ENCODE measurements around the gene ITGA2B. TPM values are rescaled to one million over a fixed set of nuclear protein-coding genes. Genes with fewer than 3 reads are reported as not detected.

ITGA2B gene
- total RNA-seq, 1 donor from 2014 or later = 2.6 TPM

DNA sequence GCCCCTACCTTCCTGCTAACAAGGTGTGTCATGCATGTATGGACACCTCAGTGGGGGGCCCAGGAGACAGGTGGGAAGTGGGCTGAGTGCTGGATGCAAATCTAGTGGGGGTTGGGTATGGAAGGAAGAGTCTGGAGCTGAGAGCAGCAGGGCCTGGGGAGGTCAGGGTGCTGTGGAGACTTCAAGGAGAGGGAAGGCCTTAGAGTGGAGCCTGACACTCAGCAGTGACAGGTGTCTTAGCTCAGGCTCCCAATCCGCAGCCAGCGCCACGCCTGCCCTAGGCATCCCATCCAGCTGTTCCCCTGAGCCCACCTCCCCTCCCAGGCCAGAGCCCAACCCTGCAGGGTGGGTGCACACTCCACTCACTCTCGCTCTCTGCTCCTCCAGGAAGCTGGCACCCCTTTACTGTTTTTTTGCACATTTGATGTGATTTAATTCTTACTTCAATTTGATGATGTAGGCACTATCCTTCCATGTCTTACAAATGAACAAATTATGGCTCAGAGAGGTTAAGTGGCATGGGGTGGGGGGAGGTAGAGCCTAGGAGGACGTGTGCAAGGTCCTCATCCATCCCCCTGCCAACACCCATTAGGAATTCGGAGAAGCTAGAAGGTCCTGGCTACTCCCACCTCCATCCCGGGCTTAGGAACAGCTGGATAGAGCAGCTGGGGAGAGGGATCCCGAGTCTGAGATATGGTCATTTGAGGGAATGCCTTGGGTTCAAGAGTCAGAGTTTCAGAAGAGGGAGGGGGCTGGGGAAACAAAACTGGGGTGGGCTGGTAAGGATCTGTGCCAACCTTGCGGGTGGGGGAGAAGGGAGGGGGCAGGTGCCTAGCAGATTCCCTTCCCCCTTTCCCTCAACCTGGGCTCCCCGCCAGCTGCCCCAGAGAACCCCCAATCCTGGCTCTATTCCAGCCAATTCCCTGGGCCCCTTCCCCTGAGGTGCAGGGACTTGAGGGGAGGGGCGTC, 27.9 kb downstream of the ITGA2B start:
- Histone ChIP-seq H3K4me1 (ENCODE audit: control insufficient read depth in 3 of 3, insufficient read depth in 3 of 3, low read length in 3 of 3) (peaks cover 0 to 5% (median 0%) of the 10 kb centered on the region in 3 donors), H3K27ac (ENCODE audit: low read depth, low read length) (no peak overlapping the region), H3K4me3 (ENCODE audit: low read length in 3 of 3) (no peak overlapping the region)

DNA sequence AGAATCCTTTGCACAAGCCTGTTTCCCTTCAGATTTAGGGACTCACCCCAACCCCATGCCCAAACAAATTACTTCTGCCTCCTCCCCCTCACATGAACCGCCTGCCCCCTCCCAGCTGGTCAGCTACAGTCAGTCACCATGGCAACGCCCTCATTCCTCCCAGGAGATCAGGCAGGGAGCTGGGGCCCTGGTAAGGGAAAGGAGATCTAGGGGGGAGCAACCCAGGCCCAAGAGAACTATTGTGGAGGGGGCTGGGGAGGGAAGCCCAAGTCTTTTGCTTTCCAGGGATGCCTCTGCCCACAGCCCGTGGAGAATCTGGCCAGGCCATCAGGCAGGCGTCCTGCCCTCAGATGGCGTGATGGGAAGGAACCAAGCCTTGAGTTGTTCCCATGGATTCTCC, 28.6 kb downstream of the ITGA2B start:
- Histone ChIP-seq H3K4me1 (ENCODE audit: control insufficient read depth in 3 of 3, insufficient read depth in 3 of 3, low read length in 3 of 3) (peaks cover 0 to 5% (median 0%) of the 10 kb centered on the region in 3 donors), H3K9ac (ENCODE audit: low read depth in 1 of 3, low read length in 3 of 3) (no peak overlapping the region), H3K27me3 (ENCODE audit: control insufficient read depth in 3 of 3, insufficient read depth in 3 of 3, low read length in 3 of 3) (peaks cover 0 to 20% (median 18%) of the 10 kb centered on the region in 3 donors), H3K9me3 (ENCODE audit: control insufficient read depth in 3 of 3, low read length in 3 of 3) (no peaks in the 10 kb centered on the region), H3K27ac (ENCODE audit: low read depth, low read length) (no peak overlapping the region), H3K36me3 (ENCODE audit: control insufficient read depth in 3 of 3, insufficient read depth in 3 of 3, low read length in 3 of 3) (no peaks in the 10 kb centered on the region), H3K4me3 (ENCODE audit: low read length in 3 of 3) (no peak overlapping the region)

More for the DNA sequence above, 27.9 kb downstream of the ITGA2B start:
- Histone ChIP-seq H3K36me3 (ENCODE audit: control insufficient read depth in 3 of 3, insufficient read depth in 3 of 3, low read length in 3 of 3) (no peaks in the 10 kb centered on the region), H3K9me3 (ENCODE audit: control insufficient read depth in 3 of 3, low read length in 3 of 3) (no peaks in the 10 kb centered on the region), H3K27me3 (ENCODE audit: control insufficient read depth in 3 of 3, insufficient read depth in 3 of 3, low read length in 3 of 3) (peaks cover 4 to 23% (median 18%) of the 10 kb centered on the region in 3 donors), H3K9ac (ENCODE audit: low read depth in 1 of 3, low read length in 3 of 3) (no peak overlapping the region)

DNA sequence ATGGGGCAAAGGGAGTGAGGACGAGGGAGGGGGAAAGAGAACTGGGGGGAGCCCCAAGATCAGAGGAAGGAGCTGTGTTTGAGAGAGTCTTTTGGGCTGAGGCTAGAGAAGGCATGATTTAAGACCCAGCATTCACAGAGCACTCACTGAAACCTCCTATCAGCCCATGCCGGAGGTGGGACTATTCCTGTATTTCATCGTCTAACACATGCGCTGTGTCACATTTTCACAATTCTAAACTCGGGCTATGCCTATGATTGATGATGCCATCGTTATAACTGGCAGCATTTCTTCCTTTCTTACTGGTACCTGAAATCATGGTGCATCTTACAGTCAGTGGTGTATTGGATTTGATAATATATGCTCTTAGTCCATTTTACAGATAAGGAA, 29.3 kb downstream of the ITGA2B start:
- Histone ChIP-seq H3K27ac (ENCODE audit: low read depth, low read length) (no peak overlapping the region), H3K4me1 (ENCODE audit: control insufficient read depth in 3 of 3, insufficient read depth in 3 of 3, low read length in 3 of 3) (peaks cover 0 to 5% (median 0%) of the 10 kb centered on the region in 3 donors), H3K4me3 (ENCODE audit: low read length in 3 of 3) (no peak overlapping the region), H3K9me3 (ENCODE audit: control insufficient read depth in 3 of 3, low read length in 3 of 3) (no peaks in the 10 kb centered on the region), H3K36me3 (ENCODE audit: control insufficient read depth in 3 of 3, insufficient read depth in 3 of 3, low read length in 3 of 3) (no peaks in the 10 kb centered on the region), H3K27me3 (ENCODE audit: control insufficient read depth in 3 of 3, insufficient read depth in 3 of 3, low read length in 3 of 3) (peaks cover 0 to 21% (median 18%) of the 10 kb centered on the region in 3 donors), H3K9ac (ENCODE audit: low read depth in 1 of 3, low read length in 3 of 3) (no peak overlapping the region)

DNA sequence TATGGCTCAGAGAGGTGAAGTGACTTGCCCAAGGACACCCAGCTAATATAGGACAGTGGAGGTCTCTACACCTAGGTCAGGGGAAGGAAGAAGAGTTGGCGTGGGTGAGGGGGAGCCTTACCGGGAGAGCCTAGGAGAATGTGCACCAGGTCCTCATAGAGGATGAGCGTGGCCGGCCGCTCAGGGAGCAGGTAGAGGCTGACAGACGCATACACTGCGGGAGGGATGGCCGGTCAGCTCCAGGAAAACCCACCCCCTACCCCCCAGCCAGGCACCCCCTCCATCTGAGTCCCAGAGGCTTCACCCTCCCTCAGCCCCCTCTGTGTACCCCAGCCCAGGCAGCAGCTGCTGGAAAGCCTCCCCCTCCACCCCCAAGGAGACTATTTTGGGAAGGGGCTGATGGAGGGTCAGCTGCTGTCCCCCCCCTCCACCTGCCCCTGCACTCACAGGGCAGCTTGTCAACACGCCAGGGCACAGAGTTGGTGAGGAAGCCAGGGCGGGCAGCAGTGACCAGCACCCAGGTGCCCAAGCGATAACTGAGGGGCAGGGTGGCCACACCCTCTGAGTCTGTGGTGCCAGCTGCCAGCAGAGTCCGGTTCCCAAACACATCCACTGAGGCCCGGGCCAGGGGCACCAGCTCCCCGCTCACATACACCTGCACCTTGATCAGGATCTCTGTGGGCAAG, 29.8 kb downstream of the ITGA2B start:
- Histone ChIP-seq H3K4me1 (ENCODE audit: control insufficient read depth in 3 of 3, insufficient read depth in 3 of 3, low read length in 3 of 3) (peaks cover 0 to 5% (median 0%) of the 10 kb centered on the region in 3 donors), H3K9me3 (ENCODE audit: control insufficient read depth in 3 of 3, low read length in 3 of 3) (no peaks in the 10 kb centered on the region), H3K27ac (ENCODE audit: low read depth, low read length) (no peak overlapping the region), H3K27me3 (ENCODE audit: control insufficient read depth in 3 of 3, insufficient read depth in 3 of 3, low read length in 3 of 3) (peaks cover 0 to 20% (median 18%) of the 10 kb centered on the region in 3 donors), H3K36me3 (ENCODE audit: control insufficient read depth in 3 of 3, insufficient read depth in 3 of 3, low read length in 3 of 3) (no peaks in the 10 kb centered on the region), H3K4me3 (ENCODE audit: low read length in 3 of 3) (no peak overlapping the region), H3K9ac (ENCODE audit: low read depth in 1 of 3, low read length in 3 of 3) (no peak overlapping the region)

DNA sequence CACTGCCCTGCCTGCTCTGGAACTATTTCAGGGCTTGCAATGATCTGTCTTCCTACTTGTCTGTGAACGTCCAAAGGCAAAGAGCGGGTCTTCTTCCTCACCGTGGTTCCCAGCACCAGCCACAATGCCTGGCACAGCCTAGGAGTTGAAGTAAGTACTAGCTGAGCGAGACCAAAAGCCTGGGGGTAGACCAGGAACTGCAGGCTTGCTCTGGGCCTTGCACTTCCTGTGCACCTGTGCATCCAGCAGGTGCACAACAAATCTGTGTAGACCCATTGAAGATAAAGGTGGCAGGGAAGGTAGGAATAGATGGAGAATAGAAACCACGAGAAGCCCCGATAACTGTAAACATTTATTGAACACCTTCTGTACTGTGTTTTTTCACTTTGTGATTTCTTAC, 30.4 kb downstream of the ITGA2B start:
- H3K27ac ChIP-seq (ENCODE audit: low read depth, low read length) = no peak overlapping the region

DNA sequence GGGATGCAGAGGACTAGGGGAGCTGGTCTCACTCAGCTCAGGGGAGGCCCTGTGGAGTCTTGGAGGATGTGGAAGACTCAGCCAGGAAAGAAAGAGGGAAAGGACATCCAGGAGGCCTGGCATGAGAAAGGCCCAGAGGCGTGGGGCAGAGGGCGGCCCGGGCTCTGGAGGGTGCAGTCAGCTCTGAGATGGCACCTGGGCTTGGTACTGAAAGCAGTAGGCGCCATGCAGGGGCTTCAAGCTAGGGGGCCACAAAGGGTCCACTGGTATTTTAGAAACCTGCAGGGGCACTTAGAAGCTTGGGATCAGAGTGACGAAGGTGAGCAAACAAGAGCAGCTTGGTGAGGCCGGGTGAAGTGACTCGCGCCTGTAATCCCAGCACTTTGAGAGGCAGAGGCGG, 31.4 kb downstream of the ITGA2B start:
- Histone ChIP-seq H3K36me3 (ENCODE audit: control insufficient read depth in 3 of 3, insufficient read depth in 3 of 3, low read length in 3 of 3) (peaks cover 0 to under 1% (median 0%) of the 10 kb centered on the region in 3 donors), H3K9ac (ENCODE audit: low read depth in 1 of 3, low read length in 3 of 3) (no peak overlapping the region), H3K9me3 (ENCODE audit: control insufficient read depth in 3 of 3, low read length in 3 of 3) (no peaks in the 10 kb centered on the region), H3K4me3 (ENCODE audit: low read length in 3 of 3) (no peak overlapping the region), H3K27me3 (ENCODE audit: control insufficient read depth in 3 of 3, insufficient read depth in 3 of 3, low read length in 3 of 3) (peaks cover 0 to 18% (median 18%) of the 10 kb centered on the region in 3 donors), H3K27ac (ENCODE audit: low read depth, low read length) (no peak overlapping the region), H3K4me1 (ENCODE audit: control insufficient read depth in 3 of 3, insufficient read depth in 3 of 3, low read length in 3 of 3) (peaks cover 0 to 2% (median 0%) of the 10 kb centered on the region in 3 donors)

More for the DNA sequence above, 30.4 kb downstream of the ITGA2B start:
- no peak overlapping the region for H3K9ac ChIP-seq (ENCODE audit: low read depth in 1 of 3, low read length in 3 of 3)
- H3K4me3 ChIP-seq (ENCODE audit: low read length in 3 of 3) = no peak overlapping the region
- peaks cover 0 to 4% (median 0%) of the 10 kb centered on the region in 3 donors for H3K4me1 ChIP-seq (ENCODE audit: control insufficient read depth in 3 of 3, insufficient read depth in 3 of 3, low read length in 3 of 3)
- H3K36me3 ChIP-seq (ENCODE audit: control insufficient read depth in 3 of 3, insufficient read depth in 3 of 3, low read length in 3 of 3) = no peaks in the 10 kb centered on the region
- H3K27me3 ChIP-seq (ENCODE audit: control insufficient read depth in 3 of 3, insufficient read depth in 3 of 3, low read length in 3 of 3) = peaks cover 0 to 19% (median 18%) of the 10 kb centered on the region in 3 donors
- no peaks in the 10 kb centered on the region for H3K9me3 ChIP-seq (ENCODE audit: control insufficient read depth in 3 of 3, low read length in 3 of 3)

DNA sequence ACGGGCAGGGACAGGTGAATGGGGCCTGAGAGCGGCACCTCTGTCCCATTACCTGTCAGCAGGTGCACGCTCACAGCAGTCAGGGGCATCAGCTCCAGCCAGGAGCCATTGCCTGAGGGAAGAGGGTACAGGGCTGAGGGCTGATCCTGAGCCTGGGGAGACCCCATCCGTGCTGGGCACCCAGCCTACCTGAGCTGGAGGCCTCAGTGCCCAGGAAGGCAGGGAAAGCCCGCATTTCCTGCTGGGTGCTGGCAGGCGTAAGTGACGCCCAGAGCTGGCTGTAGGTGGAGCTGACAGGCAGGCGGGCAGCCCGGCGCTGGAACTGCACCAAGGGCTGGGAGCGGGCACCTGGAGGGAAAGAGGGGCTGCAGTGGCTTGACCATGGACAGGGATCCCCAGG, 33.2 kb downstream of the ITGA2B start:
- H3K27me3 ChIP-seq (ENCODE audit: control insufficient read depth in 3 of 3, insufficient read depth in 3 of 3, low read length in 3 of 3) = peaks cover 0 to 14% (median 8%) of the 10 kb centered on the region in 3 donors
- no peak overlapping the region for H3K9ac ChIP-seq (ENCODE audit: low read depth in 1 of 3, low read length in 3 of 3)
- no peaks in the 10 kb centered on the region for H3K4me1 ChIP-seq (ENCODE audit: control insufficient read depth in 3 of 3, insufficient read depth in 3 of 3, low read length in 3 of 3)
- H3K9me3 ChIP-seq (ENCODE audit: control insufficient read depth in 3 of 3, low read length in 3 of 3) = no peaks in the 10 kb centered on the region
- H3K4me3 ChIP-seq (ENCODE audit: low read length in 3 of 3) = no peak overlapping the region
- no peak overlapping the region for H3K27ac ChIP-seq (ENCODE audit: low read depth, low read length)
- H3K36me3 ChIP-seq (ENCODE audit: control insufficient read depth in 3 of 3, insufficient read depth in 3 of 3, low read length in 3 of 3) = peaks cover 16 to 19% (median 17%) of the 10 kb centered on the region in 3 donors

DNA sequence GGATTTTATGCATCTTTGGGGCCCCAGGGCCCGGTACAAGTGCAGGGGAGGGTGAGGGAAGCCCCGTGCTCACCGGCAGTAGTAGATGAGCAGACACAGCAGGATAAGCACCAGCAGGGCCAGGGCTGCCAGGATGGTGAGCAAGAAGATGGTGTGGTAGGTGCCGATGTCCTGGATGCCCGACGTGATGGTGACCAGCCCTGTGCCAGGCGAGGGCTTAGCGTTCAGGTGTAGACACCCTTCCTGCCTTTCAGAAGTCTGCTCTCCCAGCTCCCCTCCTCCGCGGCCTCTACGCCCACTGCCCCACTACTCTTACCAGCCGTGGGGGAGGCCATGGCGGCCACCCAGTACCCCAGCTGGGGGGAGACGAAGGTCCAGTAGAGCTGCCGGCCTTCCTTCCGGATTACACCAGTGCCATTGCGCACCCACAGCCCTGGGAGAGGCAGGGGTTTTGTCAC, 33.8 kb downstream of the ITGA2B start:
- H3K27ac ChIP-seq (ENCODE audit: low read depth, low read length) = no peak overlapping the region

DNA sequence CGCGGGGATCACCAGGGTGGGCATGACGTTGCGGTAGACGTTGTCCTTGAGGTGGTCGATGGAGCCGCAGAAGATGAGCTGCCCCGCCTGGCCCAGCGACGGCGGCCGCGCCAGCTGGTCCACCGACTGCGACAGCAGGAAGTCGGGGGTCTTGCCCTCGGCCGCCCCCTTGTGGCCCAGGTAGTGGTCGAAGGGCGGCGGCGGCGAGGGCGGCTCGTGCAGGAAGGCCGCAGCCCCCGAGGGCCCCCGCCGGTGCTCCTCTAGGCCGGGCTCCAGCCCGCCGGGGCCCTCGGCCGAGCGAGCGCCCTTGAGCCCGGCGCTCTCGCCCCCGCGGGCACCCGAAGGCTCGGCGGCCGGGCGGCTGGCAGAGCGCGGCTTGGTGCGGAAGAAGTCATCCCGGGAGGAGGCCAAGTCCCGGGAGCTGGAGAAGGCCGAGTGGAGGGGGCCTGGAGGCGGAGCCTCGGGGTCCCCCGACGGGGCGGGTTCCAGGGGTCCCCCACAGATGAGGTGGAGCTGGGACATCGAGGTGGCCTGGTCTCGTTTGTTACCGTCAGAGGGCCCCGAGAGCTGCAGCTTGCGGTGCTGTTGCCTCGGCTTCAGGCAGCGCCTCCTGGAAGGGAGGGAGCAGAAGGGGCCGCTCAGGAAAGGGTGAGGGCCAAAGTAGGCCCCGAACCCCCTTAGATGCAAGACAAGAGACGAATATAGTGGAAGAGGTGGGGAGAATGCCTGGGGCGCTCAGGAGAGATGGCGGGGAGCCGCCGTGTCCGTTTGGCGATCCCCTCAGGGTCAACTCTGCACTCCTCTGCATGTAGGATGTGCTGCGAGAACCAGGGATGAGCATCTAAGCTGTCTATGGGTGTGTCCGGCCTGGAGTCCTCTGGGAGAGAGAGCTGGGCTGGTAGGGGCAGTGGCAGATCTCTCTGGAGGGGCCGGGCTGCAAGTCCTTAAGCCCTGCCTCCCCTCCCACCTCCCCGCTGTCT, 34.6 kb downstream of the ITGA2B start:
- H3K36me3 ChIP-seq (ENCODE audit: control insufficient read depth in 3 of 3, insufficient read depth in 3 of 3, low read length in 3 of 3) = peaks cover 26 to 31% (median 26%) of the 10 kb centered on the region in 3 donors
- peaks cover 0 to 8% (median under 1%) of the 10 kb centered on the region in 3 donors for H3K27me3 ChIP-seq (ENCODE audit: control insufficient read depth in 3 of 3, insufficient read depth in 3 of 3, low read length in 3 of 3)
- no peak overlapping the region for H3K9ac ChIP-seq (ENCODE audit: low read depth in 1 of 3, low read length in 3 of 3)
- H3K27ac ChIP-seq (ENCODE audit: low read depth, low read length) = no peak overlapping the region
- H3K4me3 ChIP-seq (ENCODE audit: low read length in 3 of 3) = no peak overlapping the region
- H3K4me1 ChIP-seq (ENCODE audit: control insufficient read depth in 3 of 3, insufficient read depth in 3 of 3, low read length in 3 of 3) = no peaks in the 10 kb centered on the region
- H3K9me3 ChIP-seq (ENCODE audit: control insufficient read depth in 3 of 3, low read length in 3 of 3) = no peaks in the 10 kb centered on the region

More for the DNA sequence above, 33.8 kb downstream of the ITGA2B start:
- Histone ChIP-seq H3K36me3 (ENCODE audit: control insufficient read depth in 3 of 3, insufficient read depth in 3 of 3, low read length in 3 of 3) (peaks cover 22 to 24% (median 22%) of the 10 kb centered on the region in 3 donors), H3K4me3 (ENCODE audit: low read length in 3 of 3) (no peak overlapping the region), H3K9ac (ENCODE audit: low read depth in 1 of 3, low read length in 3 of 3) (no peak overlapping the region), H3K4me1 (ENCODE audit: control insufficient read depth in 3 of 3, insufficient read depth in 3 of 3, low read length in 3 of 3) (no peaks in the 10 kb centered on the region), H3K9me3 (ENCODE audit: control insufficient read depth in 3 of 3, low read length in 3 of 3) (no peaks in the 10 kb centered on the region), H3K27me3 (ENCODE audit: control insufficient read depth in 3 of 3, insufficient read depth in 3 of 3, low read length in 3 of 3) (peaks cover 0 to 10% (median 4%) of the 10 kb centered on the region in 3 donors)
